Glutamatergic neuron (in vitro differentiated cells): Measurements from ENCODE around the gene SYNDIG1. TPM values are rescaled to one million over a fixed set of nuclear protein-coding genes. Genes with fewer than 3 reads are reported as not detected.

Experiments
- DNase-seq: peaks from one replicate; pipeline ENCODE4 v3.0.0; 2022
- H3K27ac Mint-ChIP-seq: one replicate; pipeline ENCODE4 v1.8.0; 2020; ENCODE audit warnings: mild to moderate bottlenecking, mixed read lengths, inconsistent platforms; ENCODE audit not compliant: unreplicated experiment
- H3K27me3 Mint-ChIP-seq: one replicate; pipeline ENCODE4 v1.8.0; 2020; ENCODE audit warnings: mild to moderate bottlenecking, moderate library complexity, mixed read lengths, inconsistent platforms; ENCODE audit not compliant: unreplicated experiment
- H3K36me3 Mint-ChIP-seq: one replicate; pipeline ENCODE4 v1.8.0; 2020; ENCODE audit warnings: mild to moderate bottlenecking, mixed read lengths, inconsistent platforms; ENCODE audit not compliant: unreplicated experiment
- H3K4me1 Mint-ChIP-seq: one replicate; pipeline ENCODE4 v1.8.0; 2020; ENCODE audit warnings: mild to moderate bottlenecking, low read depth, mixed read lengths, inconsistent platforms; ENCODE audit not compliant: unreplicated experiment
- H3K4me3 Mint-ChIP-seq: one replicate; pipeline ENCODE4 v1.8.0; 2020; ENCODE audit warnings: mild to moderate bottlenecking, mixed read lengths, inconsistent platforms; ENCODE audit not compliant: unreplicated experiment
- H3K9me3 Mint-ChIP-seq: one replicate; pipeline ENCODE4 v1.8.0; 2020; ENCODE audit warnings: mild to moderate bottlenecking, moderate library complexity, mixed read lengths, inconsistent platforms; ENCODE audit not compliant: unreplicated experiment
- total RNA-seq: library from RNA; stranded (reverse); fragmentation: NEBNext Ultra II Directional; extraction: Animal tissue kit (Norgen Biotek cat#: 25700); gene quantifications from one replicate; pipeline ENCODE4 v1.2.1, GENCODE V29; 2021; ENCODE audit not compliant: unreplicated experiment
- TF ChIP-seq, protein P1 (sequence below): fragments of 200-600 bp; sonication (generic); IDR thresholded peaks from one replicate; pipeline ENCODE4 v1.5.0; 2021; ENCODE audit not compliant: partially characterized antibody, unreplicated experiment

Gene SYNDIG1
- total RNA-seq, 1 donor from 2014 or later = 10.4 TPM

DNA sequence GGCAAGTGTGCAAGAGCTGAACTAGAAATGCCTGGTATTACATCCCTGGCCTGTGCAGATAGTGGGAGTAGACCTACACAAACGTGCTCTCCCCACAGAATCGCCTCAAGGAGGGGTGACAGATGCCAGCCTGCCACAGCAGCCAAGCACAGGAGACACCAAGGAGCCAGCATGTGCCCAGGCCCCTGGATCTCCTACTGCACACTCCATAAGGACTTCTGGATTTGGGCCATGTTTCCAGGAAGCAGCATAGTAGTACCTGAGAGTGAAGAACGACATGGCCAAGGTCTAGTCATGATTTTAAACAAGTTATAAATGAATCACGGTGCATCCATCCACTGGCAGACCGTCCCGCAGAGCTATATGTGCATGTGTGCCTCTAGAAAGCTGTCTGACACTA is 232.2 kb downstream of the SYNDIG1 start:
- Mint-ChIP-seq H3K4me3 (no peak overlapping the region), H3K36me3 (no peaks in the 10 kb centered on the region), H3K4me1 (no peaks in the 10 kb centered on the region), H3K27me3 (peaks cover 4% of the 10 kb centered on the region), H3K27ac (no peak overlapping the region), H3K9me3 (peaks cover 6% of the 10 kb centered on the region)
- DNase-seq = no peak
- TF ChIP-seq, protein P1, sequence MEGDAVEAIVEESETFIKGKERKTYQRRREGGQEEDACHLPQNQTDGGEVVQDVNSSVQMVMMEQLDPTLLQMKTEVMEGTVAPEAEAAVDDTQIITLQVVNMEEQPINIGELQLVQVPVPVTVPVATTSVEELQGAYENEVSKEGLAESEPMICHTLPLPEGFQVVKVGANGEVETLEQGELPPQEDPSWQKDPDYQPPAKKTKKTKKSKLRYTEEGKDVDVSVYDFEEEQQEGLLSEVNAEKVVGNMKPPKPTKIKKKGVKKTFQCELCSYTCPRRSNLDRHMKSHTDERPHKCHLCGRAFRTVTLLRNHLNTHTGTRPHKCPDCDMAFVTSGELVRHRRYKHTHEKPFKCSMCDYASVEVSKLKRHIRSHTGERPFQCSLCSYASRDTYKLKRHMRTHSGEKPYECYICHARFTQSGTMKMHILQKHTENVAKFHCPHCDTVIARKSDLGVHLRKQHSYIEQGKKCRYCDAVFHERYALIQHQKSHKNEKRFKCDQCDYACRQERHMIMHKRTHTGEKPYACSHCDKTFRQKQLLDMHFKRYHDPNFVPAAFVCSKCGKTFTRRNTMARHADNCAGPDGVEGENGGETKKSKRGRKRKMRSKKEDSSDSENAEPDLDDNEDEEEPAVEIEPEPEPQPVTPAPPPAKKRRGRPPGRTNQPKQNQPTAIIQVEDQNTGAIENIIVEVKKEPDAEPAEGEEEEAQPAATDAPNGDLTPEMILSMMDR = no peak

DNA sequence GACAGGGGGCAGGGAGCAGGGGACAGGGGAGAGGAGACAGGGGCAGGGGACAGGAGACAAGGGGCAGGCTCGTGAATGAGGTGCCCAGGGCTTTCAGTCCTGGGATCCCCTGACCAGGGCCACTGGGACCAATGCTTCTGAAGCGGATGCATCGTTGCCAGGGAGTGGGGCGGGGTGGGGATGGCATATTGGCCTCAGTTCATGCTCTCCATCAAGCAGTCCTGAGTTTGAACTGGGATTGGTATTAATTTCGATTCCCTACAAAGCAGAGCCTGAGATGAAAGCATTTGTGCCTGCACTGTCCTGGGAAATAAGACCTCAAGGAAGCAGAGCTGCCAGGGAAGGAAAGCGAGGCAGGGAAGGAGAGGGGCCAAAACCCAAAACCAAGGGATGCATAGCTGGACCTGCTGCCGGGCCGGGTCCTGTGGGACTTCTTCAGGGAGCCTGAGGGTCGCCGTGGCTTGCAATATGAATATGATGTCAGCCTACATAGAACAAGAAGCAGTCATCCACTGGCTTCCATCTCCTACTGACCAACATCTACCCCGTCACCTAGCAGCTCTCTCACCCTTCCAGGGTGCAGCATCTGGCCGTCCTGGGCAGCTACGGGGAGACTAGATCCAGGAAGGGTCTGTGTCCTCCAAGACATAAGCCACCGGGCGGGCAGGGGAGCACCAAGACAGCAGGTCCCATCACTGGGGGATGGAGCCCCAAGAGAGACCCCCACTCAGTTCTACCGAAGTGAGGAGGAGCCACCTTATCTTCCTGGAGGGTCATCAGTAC is 233.3 kb downstream of the SYNDIG1 start:
- Mint-ChIP-seq H3K36me3 (no peaks in the 10 kb centered on the region), H3K4me3 (no peak overlapping the region), H3K27ac (no peak overlapping the region), H3K4me1 (no peaks in the 10 kb centered on the region), H3K27me3 (peaks cover 4% of the 10 kb centered on the region), H3K9me3 (peaks cover 6% of the 10 kb centered on the region)
- TF ChIP-seq, protein P1 = no peak
- no peak for DNase-seq

DNA sequence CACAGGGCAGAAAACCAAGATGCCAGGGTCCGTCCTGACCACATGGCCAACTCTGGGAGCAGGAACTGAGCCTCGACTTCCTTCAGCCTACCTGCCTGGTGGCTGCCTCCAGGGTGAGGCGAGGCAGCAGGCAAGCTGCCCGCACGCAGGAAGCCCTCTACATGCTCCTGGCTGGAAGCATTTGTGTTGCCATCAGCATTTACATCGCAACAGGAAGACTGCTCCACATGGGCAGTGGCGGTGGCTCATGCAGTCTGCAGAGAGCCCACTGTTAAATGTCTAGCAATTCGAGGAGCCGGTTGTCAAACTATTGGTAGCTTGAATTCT is 233.8 kb downstream of the SYNDIG1 start:
- DNase-seq = no peak
- Mint-ChIP-seq H3K36me3 (no peaks in the 10 kb centered on the region), H3K27me3 (peaks cover 2% of the 10 kb centered on the region), H3K4me1 (no peaks in the 10 kb centered on the region), H3K4me3 (no peak overlapping the region), H3K27ac (no peak overlapping the region), H3K9me3 (peaks cover 2% of the 10 kb centered on the region)
- TF ChIP-seq, protein P1 = no peak

DNA sequence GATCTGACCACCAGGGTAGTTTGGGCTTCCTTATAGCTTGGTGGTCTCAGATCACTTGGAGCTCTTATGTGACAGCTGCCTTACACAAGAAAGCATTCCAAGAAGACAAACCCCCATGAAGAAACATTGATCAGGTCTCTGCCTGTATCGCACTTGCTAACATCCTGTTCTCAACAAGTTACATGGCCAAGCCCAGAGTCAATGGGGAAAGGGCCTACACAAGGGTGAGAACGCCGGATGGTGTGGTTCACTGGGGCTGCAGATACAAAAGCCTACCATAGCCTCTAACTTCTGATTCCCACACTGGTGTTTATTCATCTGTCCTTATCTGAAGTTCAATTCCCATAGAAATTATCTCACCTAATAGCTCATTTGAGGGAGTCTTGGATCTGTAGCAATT is 235.5 kb downstream of the SYNDIG1 start:
- Mint-ChIP-seq H3K9me3 (peaks cover 3% of the 10 kb centered on the region), H3K27ac (no peak overlapping the region), H3K4me1 (peaks cover 3% of the 10 kb centered on the region), H3K27me3 (peaks cover 3% of the 10 kb centered on the region), H3K36me3 (no peaks in the 10 kb centered on the region), H3K4me3 (no peak overlapping the region)
- TF ChIP-seq, protein P1 = no peak
- no peak for DNase-seq

DNA sequence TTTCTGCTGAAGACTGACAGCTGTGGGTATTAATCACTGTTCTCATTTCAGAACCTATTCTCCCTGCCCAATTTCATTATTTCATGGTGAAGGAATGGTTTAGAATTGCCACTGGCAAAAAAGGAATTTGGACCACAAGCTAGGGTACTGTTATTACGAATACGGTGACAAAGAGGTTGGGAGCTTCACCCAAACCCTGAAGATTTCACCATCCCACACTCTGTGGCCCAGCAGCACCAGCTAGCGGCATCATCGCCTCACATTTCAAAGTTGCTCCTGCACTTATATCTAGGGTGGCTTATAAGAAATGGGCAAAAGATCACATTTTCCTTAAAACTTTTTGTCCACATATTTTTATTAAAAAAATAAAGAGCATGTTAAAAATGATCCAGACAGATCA is 236.1 kb downstream of the SYNDIG1 start:
- Mint-ChIP-seq H3K36me3 (no peaks in the 10 kb centered on the region), H3K27me3 (peaks cover 3% of the 10 kb centered on the region), H3K4me1 (peaks cover 3% of the 10 kb centered on the region), H3K9me3 (peaks cover 3% of the 10 kb centered on the region), H3K27ac (no peak overlapping the region), H3K4me3 (no peak overlapping the region)
- TF ChIP-seq, protein P1 = no peak
- no peak for DNase-seq
